Measurements from ENCODE around the gene PTBP3.

Gene PTBP3

DNA sequence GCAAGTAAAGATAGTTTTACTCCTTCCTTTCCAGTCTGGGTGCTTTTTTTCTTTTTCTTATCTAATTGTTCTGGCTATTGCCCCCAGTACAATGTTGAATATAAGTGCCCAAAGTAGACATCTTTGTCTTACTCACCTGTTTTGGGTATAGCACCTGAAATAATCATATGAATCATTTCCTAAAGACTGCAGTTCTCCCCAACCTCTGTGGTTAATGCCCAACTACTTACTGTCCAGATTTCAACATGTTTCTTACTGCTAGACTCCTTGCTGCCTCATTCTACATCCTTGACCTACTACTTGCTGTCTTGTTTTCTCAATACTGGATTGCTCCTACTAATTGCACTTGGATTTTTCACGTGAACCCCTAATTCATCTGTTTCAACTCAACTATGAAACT is 37.6 kb upstream of the PTBP3 start:
- no peak for DNase-seq
- TF ChIP-seq POLR2A (IDR thresholded peaks at IDR 0.05; ENCODE audit: low read length) (no peak), GATA1 (IDR thresholded peaks at IDR 0.05; ENCODE audit: low read depth, low read length) (no peak)

DNA sequence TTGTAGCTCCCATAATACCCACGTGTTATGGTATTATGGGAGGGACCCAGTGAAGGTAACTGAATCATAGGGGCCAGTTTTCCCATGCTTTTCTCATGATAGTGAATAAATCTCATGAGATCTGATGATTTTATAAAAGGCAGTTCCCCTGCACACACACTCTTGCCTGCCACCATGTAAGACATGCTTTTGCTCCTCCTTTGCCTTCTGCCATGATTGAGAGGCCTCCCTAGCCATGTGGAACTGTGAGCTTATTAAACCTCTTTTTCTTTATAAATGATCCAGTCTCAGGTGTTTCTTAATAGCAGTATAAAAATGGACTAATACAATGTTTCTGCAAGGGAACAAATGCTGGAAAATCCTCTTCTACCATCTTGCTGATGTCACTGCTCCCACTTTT is 36.4 kb upstream of the PTBP3 start:
- no peak for TF ChIP-seq POLR2A (IDR thresholded peaks at IDR 0.05; ENCODE audit: low read length)
- no peak for DNase-seq

DNA sequence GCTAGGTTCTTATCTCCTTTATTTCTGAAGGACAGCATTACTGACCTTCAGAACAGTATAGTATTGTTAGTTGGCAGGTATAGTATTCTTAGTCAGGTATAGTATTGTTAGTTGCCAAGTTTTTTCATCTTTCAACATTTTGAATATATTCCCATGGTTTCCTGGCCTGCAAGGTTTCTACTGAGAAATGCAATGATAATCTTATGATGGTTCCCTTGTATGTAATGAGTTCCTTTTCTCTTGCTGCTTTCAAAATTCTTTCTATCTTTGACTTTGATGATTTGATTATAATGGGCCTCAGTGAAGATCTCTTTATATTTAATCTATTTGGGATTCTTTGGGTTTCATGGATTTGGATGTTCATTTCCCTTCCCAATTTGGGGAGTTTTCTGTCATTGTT is 34.0 kb upstream of the PTBP3 start:
- no peak for DNase-seq
- no peak for TF ChIP-seq GATA1 (IDR thresholded peaks at IDR 0.05; ENCODE audit: low read depth, low read length)
- no peak for TF ChIP-seq POLR2A (IDR thresholded peaks at IDR 0.05; ENCODE audit: low read length)

DNA sequence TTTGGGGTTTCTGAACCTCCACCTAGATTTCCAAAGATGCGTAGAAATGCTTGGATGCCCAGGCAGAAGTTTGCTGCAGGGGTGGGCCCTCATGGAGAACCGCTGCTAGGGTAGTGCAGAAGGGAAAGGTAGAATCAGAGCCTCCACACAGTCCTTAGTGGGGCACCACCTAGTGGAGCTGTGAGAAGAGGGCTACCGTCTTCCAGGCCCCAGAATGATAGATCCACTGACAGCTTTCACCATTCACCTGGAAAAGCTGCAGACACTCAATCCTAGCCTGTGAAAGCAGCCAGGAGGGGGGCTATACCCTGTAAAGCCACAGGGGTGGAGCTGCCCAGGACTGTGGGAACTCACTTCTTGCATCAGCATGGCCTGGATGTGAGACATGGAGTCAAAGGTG is 33.2 kb upstream of the PTBP3 start:
- no peak for DNase-seq
- TF ChIP-seq POLR2A (IDR thresholded peaks at IDR 0.05; ENCODE audit: low read length) (no peak), GATA1 (IDR thresholded peaks at IDR 0.05; ENCODE audit: low read depth, low read length) (no peak)

DNA sequence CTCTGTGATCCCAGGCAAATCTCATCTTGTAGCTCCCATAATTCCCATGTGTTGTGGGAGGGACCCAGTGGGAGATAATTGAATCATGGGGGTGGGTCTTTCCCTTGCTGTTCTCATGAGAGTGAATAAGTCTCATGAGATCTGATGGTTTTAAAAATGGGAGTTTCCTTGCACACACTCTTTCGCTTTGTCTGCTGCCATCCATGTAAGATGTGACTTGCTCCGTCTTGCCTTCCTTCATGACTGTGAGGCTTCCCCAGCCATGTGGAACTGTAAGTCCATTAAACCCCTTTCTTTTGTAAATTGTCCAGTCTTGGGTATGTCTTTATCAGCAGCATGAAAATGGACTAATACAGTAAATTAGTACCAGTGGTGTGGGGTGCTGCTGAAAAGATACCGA is 31.8 kb upstream of the PTBP3 start:
- peak; percentile 15 to 51 for DNase-seq

DNA sequence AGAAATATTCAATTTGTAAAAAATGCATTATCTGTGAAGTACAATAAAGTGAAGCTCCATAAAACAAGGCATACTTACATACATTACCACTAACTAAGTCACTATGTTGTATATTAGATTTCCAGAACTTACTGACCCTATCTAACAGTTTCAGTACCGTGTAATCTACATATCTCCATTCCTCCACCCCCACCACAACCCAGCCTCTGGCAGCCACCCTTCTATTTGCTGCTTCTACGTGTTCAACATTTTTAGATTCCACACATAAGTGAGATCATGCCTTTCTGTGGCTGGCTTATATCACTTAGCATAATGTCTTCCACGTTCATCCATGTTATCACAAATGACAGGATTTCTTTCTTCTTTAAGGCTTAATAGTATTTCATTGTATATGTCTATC is 31.3 kb upstream of the PTBP3 start:
- no peak for TF ChIP-seq GATA1 (IDR thresholded peaks at IDR 0.05; ENCODE audit: low read depth, low read length)
- no peak for TF ChIP-seq POLR2A (IDR thresholded peaks at IDR 0.05; ENCODE audit: low read length)
- peak; percentile 22 to 54 for DNase-seq

DNA sequence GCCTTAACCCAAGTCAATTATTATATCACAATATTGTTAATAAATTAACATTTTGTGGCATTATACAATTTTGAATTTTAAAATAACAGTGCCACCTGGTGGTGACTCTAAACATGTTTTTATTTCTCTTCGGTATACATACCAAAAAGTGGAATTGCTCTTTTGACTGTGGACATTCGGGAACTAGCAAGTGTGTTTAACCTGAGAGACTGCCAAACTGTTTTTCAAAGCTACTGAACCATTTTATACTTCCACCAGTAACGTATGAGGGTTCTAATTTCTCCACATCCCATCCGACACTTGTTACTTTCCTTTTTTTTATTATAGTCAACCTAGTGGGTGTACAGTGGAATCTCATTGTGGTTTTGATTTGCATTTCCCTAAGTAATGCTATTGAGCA is 28.2 kb upstream of the PTBP3 start:
- DNase-seq, result peak; percentile 64 to 78
- TF ChIP-seq POLR2A (IDR thresholded peaks at IDR 0.05; ENCODE audit: low read length) (no peak), GATA1 (IDR thresholded peaks at IDR 0.05; ENCODE audit: low read depth, low read length) (no peak)

DNA sequence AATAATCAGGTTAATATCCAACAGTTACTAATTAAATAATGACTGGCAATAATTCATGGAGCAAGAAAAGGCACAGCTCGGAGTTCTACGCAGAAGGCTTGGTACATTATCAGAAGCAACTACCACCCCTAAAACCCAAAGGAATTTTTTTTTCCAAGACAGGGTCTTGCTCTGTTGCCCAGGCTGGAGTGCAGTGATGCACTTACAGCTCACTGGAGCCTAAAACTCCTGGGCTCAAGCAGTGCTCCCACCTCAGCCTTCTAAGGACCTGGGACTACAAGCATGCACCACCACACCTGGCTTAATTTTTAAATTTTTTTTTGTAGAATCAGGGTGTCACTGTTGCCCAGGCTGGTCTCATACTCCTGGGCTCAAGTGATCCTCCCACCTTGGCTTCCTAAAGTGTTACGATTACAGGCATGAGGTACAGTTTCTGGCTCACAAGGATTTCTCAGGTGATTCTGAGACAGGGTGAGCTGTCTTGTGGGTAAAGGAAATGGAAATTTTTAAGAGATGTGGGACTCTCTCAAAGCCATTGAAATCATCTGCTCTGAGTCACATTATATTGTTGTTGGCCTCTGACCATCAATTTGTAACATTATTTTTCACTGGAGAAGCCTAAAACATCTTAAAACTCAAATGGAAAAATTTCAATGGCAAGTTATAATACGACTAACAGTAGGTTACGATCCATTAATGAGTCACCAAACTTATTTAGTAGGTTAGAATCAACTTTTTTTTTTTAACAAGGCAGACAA is 26.8 kb upstream of the PTBP3 start:
- TF ChIP-seq POLR2A (IDR thresholded peaks at IDR 0.05; ENCODE audit: low read length), result no peak
- no peak for TF ChIP-seq GATA1 (IDR thresholded peaks at IDR 0.05; ENCODE audit: low read depth, low read length)
- DNase-seq, result no peak

DNA sequence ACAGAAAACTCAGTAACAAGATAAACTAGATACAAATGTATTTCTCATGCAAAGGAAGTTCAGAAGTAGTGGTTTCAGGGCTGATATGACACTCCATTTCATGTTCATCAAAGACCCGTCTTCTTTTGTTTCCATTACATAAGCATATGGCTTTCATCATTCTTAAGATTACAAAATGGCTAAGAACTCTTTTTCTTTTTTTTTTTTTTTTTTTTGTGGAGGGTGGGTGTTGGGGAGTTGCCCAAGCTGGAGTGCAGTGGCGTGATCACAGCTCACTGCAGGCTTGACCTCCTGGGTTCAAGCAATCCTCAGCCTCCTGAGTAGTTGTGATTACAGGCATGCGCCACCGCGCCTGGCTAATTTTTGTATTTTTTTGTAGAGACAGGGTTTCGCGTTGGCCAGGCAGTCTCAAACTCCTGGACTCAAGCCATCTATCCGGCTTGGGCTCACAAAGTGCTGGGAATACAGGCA is 22.0 kb upstream of the PTBP3 start:
- DNase-seq, result no peak
- TF ChIP-seq POLR2A (IDR thresholded peaks at IDR 0.05; ENCODE audit: low read length) (no peak), GATA1 (IDR thresholded peaks at IDR 0.05; ENCODE audit: low read depth, low read length) (no peak)

DNA sequence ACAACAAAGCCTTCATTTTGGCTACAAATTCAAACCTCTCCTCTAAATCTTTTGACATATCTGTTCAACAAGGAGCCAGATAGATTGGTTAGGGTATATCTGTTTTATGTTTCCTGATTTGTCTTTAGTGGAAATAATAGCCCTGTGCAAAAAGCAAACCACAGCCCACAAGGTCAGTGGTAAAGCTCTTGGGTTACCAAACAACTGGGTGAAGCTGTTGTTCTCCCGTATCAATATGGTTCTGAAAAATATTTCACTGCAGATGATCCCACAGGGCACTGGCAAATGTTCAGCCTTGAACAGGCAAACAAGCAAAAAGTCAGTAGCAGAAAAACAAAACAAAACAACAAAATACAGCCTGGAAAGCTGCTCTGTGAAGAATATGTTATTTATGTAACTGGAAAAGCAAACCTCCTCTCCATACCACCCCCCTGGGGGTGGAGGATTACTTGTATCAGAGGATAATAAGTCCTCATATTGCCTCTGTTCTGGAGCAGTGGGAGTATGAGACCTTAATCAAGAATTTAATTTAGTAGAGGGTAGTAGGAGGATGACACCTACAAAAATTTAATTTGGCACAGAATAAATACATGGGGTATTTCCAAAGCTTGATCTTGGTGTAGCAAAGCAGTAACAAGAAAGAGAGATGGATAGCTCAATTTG is 20.8 kb upstream of the PTBP3 start:
- TF ChIP-seq POLR2A (IDR thresholded peaks at IDR 0.05; ENCODE audit: low read length), result no peak
- TF ChIP-seq GATA1 (IDR thresholded peaks at IDR 0.05; ENCODE audit: low read depth, low read length), result no peak
- DNase-seq, result no peak

DNA sequence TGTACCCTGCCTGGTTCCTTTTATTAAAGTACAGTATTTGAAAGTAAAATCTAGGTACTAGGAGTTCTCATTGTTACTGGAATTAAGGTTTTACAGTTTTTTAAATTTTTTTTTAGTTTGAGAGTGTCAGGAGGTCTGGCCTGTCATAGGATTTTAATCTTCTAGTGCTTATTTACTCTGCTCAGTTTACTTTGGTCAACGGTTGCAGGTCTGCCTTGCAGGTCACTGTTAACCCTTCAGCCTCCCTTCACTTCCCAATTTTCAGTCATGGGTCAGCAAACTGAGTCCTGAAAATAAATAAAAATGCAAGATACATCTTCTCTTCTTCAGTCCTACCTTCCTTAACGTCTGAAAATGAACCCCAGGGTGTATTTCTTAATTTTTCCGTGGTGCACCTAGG is 18.8 kb upstream of the PTBP3 start:
- no peak for TF ChIP-seq POLR2A (IDR thresholded peaks at IDR 0.05; ENCODE audit: low read length)
- no peak for TF ChIP-seq GATA1 (IDR thresholded peaks at IDR 0.05; ENCODE audit: low read depth, low read length)
- DNase-seq, result no peak

DNA sequence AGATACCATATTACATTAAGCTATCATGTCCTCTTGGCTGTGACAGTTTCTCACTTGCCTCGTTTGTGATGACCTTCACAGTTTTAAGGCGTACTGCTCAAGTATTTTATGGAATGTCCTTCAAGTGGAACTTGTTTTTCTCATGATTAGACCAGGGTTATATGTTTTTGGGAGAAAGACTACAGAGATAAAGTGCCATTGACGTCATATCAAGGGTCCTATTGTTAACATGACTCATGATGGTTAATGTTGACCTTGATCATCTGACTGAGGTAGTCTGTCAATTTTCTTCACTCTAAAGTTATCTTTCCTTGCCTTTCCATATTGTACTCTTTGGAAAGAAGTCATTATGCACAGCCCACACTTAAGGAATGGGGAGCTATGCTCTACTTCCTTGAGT is 17.8 kb upstream of the PTBP3 start:
- TF ChIP-seq POLR2A (IDR thresholded peaks at IDR 0.05; ENCODE audit: low read length) (no peak), GATA1 (IDR thresholded peaks at IDR 0.05; ENCODE audit: low read depth, low read length) (no peak)
- no peak for DNase-seq

DNA sequence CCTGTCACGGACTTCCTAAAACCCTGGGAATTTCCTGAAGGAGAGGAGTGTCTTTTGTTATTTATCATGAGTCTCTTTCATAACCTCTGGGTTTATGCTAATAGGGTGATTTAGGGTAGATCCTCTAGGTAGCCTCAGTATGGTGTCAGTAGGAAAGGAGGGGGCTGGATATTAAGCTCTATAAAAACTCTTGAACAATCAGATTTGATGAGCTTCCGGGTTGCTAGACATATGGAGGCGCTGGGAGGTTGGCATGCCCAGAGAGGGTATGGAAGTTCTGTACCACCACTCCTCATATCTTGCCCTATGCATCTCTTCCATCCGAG is 15.6 kb upstream of the PTBP3 start:
- no peak for DNase-seq
- TF ChIP-seq GATA1 (IDR thresholded peaks at IDR 0.05; ENCODE audit: low read depth, low read length) (no peak), POLR2A (IDR thresholded peaks at IDR 0.05; ENCODE audit: low read length) (no peak)

DNA sequence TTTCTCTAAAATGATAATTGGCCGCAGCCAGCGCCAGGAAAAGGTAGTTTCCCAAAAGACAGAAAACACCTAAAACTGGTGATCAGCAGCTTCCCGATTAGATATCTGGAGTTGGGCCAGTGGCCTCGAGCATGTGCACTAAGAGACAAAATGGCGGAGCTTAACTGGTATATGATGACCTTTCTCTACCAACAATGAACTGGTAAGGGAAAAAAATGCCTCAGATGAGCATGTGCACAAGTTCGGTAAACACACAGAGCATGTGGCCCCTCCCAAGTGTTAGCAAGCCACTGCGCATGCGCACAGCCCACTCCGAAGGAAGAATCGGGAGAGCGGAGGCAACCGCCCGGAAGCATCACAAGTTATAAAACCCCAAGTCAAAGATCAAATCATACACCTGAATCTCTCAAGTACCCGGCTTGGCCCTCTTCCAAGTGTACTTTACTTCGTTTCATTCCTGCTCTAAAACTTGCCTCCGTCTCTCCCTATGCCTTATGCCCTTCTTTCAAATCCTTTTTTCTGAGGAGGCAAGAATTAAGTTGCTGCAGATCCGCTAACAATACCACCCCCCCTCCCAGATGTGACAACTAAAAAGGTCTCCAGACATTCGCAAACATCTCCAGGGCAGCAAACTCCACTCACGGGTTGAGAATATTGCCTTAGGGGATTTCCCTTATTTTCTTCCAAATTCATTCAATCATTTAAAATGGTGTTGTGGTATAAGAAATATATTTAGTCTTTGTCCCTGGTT is 15.0 kb upstream of the PTBP3 start:
- peak; percentile 48 to 53 for DNase-seq
- TF ChIP-seq POLR2A (IDR thresholded peaks at IDR 0.05; ENCODE audit: low read length) (no peak), GATA1 (IDR thresholded peaks at IDR 0.05; ENCODE audit: low read depth, low read length) (no peak)

DNA sequence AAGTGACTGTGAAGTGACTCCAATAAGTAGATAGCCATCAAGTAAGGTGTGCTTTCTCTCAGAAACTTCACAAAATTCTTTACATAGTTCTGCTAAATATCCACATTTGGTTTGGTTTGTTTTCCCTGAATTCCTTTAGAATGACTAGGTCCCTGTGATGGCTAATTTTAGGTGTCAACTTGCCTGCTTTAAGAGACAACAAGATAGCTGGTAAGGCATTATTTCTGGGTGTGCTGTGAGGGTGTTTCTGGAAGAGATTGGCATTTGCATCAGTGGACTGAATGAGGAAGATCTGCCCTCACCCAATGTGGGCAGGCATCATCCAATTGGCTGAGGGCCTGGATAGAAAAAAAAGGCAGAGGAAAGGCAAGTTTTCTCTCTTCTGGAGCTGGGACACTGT is 8.3 kb upstream of the PTBP3 start:
- DNase-seq, result no peak
- TF ChIP-seq GATA1 (IDR thresholded peaks at IDR 0.05; ENCODE audit: low read depth, low read length) (no peak), POLR2A (IDR thresholded peaks at IDR 0.05; ENCODE audit: low read length) (no peak)

All from erythroblast (primary cell).